Mammary epithelial cell (primary cell): ENCODE data around the gene EVC.

Source experiments
- CTCF ChIP-seq, 2 donors: IDR thresholded peaks in 1 of 2; conservative IDR thresholded peaks in 1 of 2; 2 replicates each; pipeline ENCODE4 v1.5.1; 2011 to 2012; ENCODE audit warnings: inconsistent platforms in 2 of 2, low read length in 2 of 2, mild to moderate bottlenecking in 2 of 2, control low read depth in 1 of 2, low read depth in 1 of 2; ENCODE audit not compliant: insufficient read depth in 1 of 2; ENCODE audit errors: extremely low read depth in 1 of 2
- EZH2 ChIP-seq: IDR thresholded peaks from 2 replicates; pipeline ENCODE4 v1.6.1; 2012; ENCODE audit warnings: low read length, inconsistent platforms, borderline replicate concordance

GRCh38 chr4:5760246-5760645 is 49.2 kb downstream of the EVC start:
- TF ChIP-seq CTCF (conservative IDR thresholded peaks at IDR 0.05 in 1 of 2, IDR thresholded peaks at IDR 0.05 in 1 of 2; ENCODE audit: extremely low read depth in 1 of 2, insufficient read depth in 1 of 2, low read depth in 1 of 2, low read length in 2 of 2) (no peak), EZH2 (no peak)
